ENCODE data around the gene GADD45A.

- TF ChIP-seq EZH2phosphoT487 (IDR thresholded peaks at IDR 0.05; ENCODE audit: insufficient read depth, low read depth) (no peak), EZH2 (IDR thresholded peaks at IDR 0.05; ENCODE audit: insufficient read depth, poor library complexity, severe bottlenecking) (no peak)
These were observed 36.1 kb downstream of the GADD45A start for GRCh38 chr1:67721112-67721511.

Measured in GM23248 (cell line).